GM18858 (cell line): ENCODE measurements around the gene SSR1.
"Not testable (repeated sequence)": the region's sequence is repeated elsewhere in the genome, so short reads cannot be mapped to it uniquely, and the experiment has no call there.

ENCODE experiments used
- ATAC-seq: cut with Tn5 transposase; IDR thresholded peaks from one replicate; pipeline ENCODE4 v1.9.1; 2021; ENCODE audit not compliant: unreplicated experiment

The SSR1 gene

DNA sequence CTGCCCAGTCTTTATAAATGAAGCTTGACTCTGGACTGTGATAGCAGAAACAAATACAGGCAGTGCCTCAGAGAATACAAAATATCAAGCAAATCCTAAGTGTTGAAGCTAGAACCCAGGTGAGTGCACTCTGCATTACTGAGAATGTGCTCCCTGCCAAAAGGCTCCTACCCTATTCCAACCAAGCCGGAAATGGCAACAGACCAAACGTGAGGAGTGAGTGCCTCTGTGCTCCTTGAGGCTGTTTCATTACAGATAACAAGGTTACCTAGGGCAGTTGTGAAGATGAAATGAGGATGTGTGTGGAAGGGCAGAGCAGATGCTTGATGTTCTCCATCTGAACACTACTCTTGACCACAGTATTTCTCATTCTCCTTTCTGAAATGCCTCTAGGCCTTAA, 29.3 kb downstream of the SSR1 start:
- ATAC-seq: no peak

- ATAC-seq: no peak
Observed at GRCh38 chr6:7282097-7282906, 30.7 kb downstream of the SSR1 start.

DNA sequence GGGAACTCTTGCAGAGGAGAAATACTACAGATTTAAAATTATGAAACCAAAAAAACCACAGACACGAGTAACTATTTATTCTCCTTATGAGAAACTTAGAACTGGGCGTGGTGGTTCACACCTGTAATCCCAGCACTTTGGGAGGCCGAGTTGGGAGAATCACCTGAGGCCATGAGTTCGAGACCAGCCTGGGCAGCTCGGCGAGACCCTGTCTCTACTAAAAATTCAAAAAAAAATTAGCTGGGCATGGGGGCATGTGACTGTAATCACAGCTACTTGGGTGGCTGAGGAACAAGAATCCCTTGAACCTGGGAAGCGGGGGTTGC, 36.8 kb downstream of the SSR1 start:
- no peak for ATAC-seq

DNA sequence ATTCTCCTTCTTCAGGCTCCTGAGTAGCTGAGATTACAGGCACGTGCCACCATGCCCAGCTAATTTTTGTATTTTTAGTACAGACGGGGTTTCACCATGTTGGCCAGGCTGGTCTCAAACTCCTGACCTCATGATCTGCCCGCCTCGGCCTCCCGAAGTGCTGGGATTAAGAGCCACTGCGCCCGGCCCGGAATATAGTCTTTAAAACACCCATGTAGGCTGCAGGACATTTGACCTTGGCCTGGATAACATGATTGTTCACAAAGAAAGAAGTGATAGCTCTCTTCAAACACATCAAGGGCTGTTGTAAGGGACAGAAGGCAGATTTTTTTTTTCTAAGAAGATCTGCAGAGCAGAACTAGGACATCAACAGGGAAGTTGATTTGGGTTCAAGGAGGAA, 38.5 kb downstream of the SSR1 start:
- not testable (repeated sequence) for ATAC-seq

DNA sequence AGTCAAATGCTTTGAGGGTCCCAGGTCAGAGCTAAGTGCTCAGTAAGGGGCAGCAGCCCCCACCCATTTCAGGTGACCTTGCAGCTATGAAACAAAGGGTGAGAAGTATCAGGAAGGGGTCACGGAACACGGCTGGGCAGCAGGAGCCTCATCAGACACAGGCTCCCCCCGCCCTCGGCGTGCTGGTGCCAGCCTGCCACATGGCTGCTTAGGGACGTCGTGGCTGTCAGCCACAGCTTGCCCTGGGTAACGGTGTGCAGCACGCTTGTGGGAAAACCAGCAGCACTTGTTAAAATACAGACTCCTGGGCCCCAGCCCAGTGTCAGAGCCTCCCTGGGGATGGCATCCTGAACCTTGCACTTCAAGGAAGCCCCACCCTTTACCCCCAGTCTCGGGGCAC, 39.3 kb downstream of the SSR1 start:
- ATAC-seq: no peak

GRCh38 chr6:7271205-7271534, 41.8 kb downstream of the SSR1 start:
- no peak for ATAC-seq

- no peak for ATAC-seq
Observed at GRCh38 chr6:7270320-7271204, 42.4 kb downstream of the SSR1 start.

DNA sequence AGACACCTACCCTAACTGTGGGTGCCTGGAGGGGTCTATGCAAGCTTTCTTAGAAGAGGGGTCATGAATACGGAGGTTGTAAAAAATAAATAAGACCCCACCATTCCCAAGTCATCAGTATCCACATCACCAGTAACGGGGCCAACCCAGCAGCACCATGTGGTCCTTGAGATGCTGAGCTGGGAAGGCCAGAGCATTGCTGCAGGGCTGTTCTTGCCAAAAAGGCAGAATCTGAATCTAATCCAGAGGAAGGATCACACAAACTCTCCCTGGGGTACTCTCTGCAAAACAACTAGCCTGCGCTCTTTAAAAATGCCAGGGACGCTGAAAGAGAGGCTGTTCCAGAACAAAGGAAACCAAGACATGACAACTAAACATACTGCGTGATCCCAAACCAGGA, 43.2 kb downstream of the SSR1 start:
- no peak for ATAC-seq

DNA sequence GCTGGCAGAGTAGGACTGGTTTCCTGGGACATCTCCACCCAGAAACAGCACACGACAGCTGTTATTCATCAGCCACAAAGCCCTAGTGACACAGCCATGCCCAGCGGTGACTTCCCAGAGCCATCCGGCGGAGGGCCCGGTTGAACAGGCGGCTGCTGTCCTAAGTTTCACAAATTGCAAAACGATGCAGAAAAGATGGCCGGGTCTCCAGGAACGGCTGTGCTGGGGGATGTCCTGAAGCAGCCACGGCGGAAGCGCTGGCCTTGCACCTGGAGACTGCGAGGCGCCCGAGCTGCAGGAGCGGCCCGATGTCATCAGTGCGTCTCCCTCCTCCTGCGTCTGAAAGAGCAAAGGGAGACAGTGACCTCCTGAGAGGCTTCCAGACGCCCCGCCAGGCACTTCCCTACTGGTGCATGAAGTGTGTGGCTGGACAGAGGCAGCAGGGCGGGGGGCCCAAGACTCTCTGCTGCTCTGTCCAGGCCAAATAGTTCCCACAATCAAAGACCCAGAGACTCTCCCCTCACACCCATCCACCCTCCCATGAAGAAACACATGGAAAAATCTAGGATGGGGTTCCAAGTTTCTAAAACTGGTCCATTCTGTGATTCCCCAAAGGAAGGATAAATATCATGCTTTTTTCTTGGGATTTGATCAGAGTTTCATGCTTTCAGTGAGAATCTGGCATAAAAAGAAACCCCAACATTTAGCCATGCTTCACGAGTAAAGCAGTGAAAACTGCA, 44.0 kb downstream of the SSR1 start:
- no peak for ATAC-seq

GRCh38 chr6:7268362-7268761, 44.6 kb downstream of the SSR1 start:
- no peak for ATAC-seq

- no peak for ATAC-seq
Observed at GRCh38 chr6:7267466-7268091, 45.4 kb downstream of the SSR1 start.

- ATAC-seq: no peak
Observed at GRCh38 chr6:7267071-7267465, 45.9 kb downstream of the SSR1 start.

DNA sequence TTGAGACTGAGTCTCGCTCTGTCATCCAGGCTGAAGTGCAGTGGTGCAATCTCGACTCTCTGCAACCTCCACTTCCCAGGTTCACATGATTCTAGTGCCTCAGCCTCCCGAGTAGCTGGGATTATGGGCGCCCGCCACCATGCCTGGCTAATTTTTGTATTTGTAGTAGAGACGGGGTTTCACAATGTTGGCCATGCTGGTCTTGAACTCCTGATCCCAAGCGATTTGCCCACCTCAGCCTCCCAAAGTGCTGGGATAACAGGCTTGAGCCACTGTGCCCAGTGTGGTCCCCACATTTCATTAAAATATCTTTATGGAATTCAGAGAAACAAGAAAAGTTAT, 47.6 kb downstream of the SSR1 start:
- not testable (repeated sequence) for ATAC-seq

DNA sequence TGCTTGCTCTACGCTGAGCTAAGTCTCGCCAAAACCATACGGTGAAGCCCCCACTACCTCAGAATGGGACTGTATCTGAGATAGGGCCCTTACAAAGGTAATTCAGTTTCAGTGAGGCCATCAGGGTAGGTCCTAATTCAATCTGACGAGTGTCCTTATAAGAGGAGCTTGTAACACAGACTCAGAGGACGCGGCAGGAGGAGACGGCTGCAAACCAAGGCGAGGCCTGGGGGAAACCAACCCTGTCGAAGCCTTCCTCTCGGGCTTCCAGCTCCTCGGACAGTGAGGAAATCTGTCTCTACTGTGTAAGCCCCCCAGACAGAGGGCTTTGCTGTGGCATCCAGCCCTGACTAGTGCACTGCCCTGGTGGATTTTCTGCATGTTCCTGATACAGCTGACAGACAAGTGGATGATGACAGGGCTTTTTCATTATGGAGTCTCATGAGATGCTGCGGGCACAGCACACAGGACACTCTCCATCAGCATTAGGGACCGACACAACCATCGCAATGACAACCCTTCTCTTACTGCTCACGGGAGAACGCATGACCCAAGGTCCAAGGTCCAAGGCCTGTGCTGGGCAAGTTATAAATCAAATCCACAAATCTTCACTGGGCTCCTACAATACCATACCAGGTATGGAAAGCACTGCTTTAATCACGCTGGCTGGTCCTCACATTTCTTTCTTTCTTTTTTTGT, 48.2 kb downstream of the SSR1 start:
- ATAC-seq: no peak

DNA sequence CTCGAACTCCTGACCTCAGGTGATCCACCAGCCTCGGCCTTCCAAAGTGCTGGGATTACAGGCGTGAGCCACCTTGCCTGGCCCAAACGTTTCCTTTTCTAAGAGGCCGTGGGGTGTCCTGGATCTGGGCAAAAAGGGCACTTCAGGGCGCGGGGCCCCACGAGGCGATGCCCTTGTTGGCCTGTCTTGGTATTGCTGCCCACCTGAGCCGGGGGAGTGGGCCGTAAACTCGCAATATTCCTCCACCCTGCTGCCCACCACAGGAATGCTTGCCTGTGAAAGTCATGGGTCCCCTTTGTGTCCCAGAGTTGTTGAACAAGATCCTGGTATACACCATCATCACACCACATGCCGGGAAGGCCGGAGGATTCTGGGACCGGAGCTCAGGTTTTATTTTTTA, 49.0 kb downstream of the SSR1 start:
- no peak for ATAC-seq

GRCh38 chr6:7263519-7263805, 49.5 kb downstream of the SSR1 start:
- not testable (repeated sequence) for ATAC-seq

- no peak for ATAC-seq
Observed at GRCh38 chr6:7262746-7263518, 50.1 kb downstream of the SSR1 start.

DNA sequence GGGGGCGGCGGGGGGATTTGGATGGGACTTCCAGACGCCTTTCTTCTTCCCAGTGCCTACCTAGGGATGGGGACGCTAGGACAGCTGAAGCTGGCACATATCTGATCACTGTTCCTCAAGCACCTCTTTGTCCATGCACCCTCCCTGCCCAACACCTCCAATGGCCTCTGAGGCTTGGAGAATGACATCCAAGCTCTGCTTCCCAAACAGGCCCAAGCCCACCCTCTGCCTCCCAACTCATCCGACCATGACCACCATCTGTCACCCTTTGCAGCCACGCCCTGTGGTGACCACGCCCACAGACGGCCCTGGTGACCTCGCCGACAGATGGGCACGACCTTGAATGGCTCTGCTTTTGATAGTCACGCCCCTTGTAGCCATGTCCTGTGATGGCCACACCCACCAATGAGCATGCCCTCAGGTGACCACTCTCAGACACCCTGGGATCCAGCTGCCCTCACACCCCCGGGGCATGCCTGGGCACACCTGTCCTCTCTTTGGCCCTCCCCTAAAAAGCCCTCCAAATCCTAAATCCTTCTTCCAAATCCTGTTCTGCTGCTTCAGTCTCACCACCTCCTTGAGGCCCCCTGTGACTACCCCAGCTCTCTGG, 51.0 kb downstream of the SSR1 start:
- no peak for ATAC-seq

GRCh38 chr6:7261032-7261841, 51.8 kb downstream of the SSR1 start:
- peak; percentile 73 for ATAC-seq
